Measurements from ENCODE around the gene ARSG. TPM values are rescaled to one million over a fixed set of nuclear protein-coding genes. Genes with fewer than 3 reads are reported as not detected.

ARSG gene
- total and polyA plus RNA-seq, 9 of the 15 experiments (the other 6 are each of a cell fraction or from before 2014, with no cell fraction given), result 1.0 to 5.6 (median 1.8) TPM

DNA sequence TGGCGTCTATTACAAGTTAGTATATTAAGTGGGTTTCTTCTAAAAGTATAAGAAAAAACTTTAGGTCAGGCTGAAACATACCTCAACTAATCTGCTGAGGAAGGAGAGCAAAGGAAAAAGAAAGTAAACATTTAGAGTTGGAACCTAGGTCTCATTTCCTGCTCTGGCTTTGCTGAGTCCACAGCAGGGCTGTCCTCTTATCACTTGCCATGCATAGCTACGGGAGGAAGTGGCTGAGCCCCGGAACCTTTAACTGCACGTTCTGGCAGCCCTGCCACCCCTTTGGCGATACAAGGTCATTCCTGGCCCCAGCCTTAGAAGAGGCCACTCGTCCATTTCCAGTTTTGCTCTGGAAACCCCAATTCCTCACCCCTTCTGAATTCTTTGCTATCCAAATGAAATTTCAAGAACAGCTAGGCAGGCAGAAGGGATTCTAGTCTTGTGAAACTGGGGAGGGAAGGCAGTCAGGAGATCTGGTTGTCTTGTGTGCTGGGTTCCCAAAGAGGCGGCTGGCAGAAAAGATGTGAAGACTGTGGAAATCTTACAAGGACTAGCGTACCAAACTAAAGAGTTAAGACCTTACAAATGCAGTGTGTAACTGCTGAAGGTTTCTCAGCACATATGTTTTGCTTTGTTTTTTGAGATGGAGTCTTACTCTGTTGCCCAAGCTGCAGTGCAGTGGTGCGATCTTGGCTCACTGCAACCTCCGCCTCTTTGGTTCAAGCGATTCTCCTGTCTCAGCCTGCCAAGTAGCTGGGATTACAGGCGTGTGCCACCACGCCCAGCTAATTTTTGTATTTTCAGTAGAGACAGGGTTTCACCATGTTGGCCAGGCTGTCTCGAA, 146.9 kb downstream of the ARSG start (continued):
- TF ChIP-seq, protein P1, sequence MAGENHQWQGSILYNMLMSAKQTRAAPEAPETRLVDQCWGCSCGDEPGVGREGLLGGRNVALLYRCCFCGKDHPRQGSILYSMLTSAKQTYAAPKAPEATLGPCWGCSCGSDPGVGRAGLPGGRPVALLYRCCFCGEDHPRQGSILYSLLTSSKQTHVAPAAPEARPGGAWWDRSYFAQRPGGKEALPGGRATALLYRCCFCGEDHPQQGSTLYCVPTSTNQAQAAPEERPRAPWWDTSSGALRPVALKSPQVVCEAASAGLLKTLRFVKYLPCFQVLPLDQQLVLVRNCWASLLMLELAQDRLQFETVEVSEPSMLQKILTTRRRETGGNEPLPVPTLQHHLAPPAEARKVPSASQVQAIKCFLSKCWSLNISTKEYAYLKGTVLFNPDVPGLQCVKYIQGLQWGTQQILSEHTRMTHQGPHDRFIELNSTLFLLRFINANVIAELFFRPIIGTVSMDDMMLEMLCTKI (IDR thresholded peaks at IDR 0.05; ENCODE audit: partially characterized antibody), result no peak
- TF ChIP-seq, protein P2, sequence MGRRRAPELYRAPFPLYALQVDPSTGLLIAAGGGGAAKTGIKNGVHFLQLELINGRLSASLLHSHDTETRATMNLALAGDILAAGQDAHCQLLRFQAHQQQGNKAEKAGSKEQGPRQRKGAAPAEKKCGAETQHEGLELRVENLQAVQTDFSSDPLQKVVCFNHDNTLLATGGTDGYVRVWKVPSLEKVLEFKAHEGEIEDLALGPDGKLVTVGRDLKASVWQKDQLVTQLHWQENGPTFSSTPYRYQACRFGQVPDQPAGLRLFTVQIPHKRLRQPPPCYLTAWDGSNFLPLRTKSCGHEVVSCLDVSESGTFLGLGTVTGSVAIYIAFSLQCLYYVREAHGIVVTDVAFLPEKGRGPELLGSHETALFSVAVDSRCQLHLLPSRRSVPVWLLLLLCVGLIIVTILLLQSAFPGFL (CRISPR knock-in tag; IDR thresholded peaks at IDR 0.05), result no peak
- TF ChIP-seq CCNT2 (IDR thresholded peaks at IDR 0.05; ENCODE audit: borderline replicate concordance, extremely low read depth, insufficient read length, low read depth, low read length), result no peak
- TF ChIP-seq, protein P3, sequence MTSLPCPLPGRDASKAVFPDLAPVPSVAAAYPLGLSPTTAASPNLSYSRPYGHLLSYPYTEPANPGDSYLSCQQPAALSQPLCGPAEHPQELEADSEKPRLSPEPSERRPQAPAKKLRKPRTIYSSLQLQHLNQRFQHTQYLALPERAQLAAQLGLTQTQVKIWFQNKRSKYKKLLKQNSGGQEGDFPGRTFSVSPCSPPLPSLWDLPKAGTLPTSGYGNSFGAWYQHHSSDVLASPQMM (CRISPR knock-in tag; IDR thresholded peaks at IDR 0.05), result no peak
- TF ChIP-seq SAFB (IDR thresholded peaks at IDR 0.05; ENCODE audit: borderline replicate concordance, low read depth, low read length), result no peak
- no peak for TF ChIP-seq BRD9 (IDR thresholded peaks at IDR 0.05; ENCODE audit: low read depth, partially characterized antibody)
- TF ChIP-seq ZBTB26 (CRISPR knock-in tag; IDR thresholded peaks at IDR 0.05), result no peak
- no peak for TF ChIP-seq ZNF143 (CRISPR knock-in tag; IDR thresholded peaks at IDR 0.05)
- TF ChIP-seq MIER1 (IDR thresholded peaks at IDR 0.05; ENCODE audit: low read depth), result no peak
- no peak for TF ChIP-seq POU5F1 (IDR thresholded peaks at IDR 0.05; ENCODE audit: borderline replicate concordance, low read depth, low read length, partially characterized antibody)
- TF ChIP-seq POLR3G (IDR thresholded peaks at IDR 0.05; ENCODE audit: extremely low read depth, insufficient read length, insufficient replicate concordance), result no peak
- TF ChIP-seq SMAD2 (IDR thresholded peaks at IDR 0.05; ENCODE audit: low read depth, low read length), result no peak
- TF ChIP-seq DACH1 (IDR thresholded peaks at IDR 0.05; ENCODE audit: partially characterized antibody), result no peak
- no peak for TF ChIP-seq MXI1 (IDR thresholded peaks at IDR 0.05; ENCODE audit: low read depth, low read length)
- TF ChIP-seq, protein P4, sequence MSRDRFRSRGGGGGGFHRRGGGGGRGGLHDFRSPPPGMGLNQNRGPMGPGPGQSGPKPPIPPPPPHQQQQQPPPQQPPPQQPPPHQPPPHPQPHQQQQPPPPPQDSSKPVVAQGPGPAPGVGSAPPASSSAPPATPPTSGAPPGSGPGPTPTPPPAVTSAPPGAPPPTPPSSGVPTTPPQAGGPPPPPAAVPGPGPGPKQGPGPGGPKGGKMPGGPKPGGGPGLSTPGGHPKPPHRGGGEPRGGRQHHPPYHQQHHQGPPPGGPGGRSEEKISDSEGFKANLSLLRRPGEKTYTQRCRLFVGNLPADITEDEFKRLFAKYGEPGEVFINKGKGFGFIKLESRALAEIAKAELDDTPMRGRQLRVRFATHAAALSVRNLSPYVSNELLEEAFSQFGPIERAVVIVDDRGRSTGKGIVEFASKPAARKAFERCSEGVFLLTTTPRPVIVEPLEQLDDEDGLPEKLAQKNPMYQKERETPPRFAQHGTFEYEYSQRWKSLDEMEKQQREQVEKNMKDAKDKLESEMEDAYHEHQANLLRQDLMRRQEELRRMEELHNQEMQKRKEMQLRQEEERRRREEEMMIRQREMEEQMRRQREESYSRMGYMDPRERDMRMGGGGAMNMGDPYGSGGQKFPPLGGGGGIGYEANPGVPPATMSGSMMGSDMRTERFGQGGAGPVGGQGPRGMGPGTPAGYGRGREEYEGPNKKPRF (IDR thresholded peaks at IDR 0.05; ENCODE audit: low read depth, low read length), result no peak
- no peak for TF ChIP-seq ARHGAP35 (IDR thresholded peaks at IDR 0.05; ENCODE audit: partially characterized antibody)
- peak; percentile 77 for TF ChIP-seq EP300 (IDR thresholded peaks at IDR 0.05; ENCODE audit: low read length)
- TF ChIP-seq MXD1 (CRISPR knock-in tag; IDR thresholded peaks at IDR 0.05; ENCODE audit: borderline replicate concordance, poor library complexity, severe bottlenecking), result no peak
- no peak for TF ChIP-seq POLR3A (IDR thresholded peaks at IDR 0.05; ENCODE audit: borderline replicate concordance, extremely low read depth, insufficient read depth, insufficient read length)
- no peak; a peak in 1 of 4 replicates for TF ChIP-seq TEAD1 (CRISPR knock-in tag; IDR thresholded peaks at IDR 0.05)
